HL-60 (cell line): ENCODE measurements around the gene CLCN4.

ENCODE experiments used
- DNase-seq, 2 experiments: peaks; one replicate each; pipeline ENCODE4 v3.0.0-alpha.2; 2010 to 2020; ENCODE audit warnings: low read depth in 1 of 2, low spot score in 1 of 2
- H3K27ac ChIP-seq: fragments of 250-450 bp; sonication (Bioruptor Pico); replicated peaks from 2 replicates; pipeline ENCODE4 v1.5.1; 2020; ENCODE audit warnings: mild to moderate bottlenecking, moderate library complexity
- H3K27me3 ChIP-seq: fragments of 250-450 bp; sonication (Bioruptor Pico); 2 replicates; pipeline ENCODE4 v1.5.1; 2021; ENCODE audit warnings: mild to moderate bottlenecking, moderate library complexity; ENCODE audit not compliant: insufficient read depth, poor library complexity, severe bottlenecking
- H3K4me3 ChIP-seq: replicated peaks from 2 replicates; pipeline ENCODE4 v1.5.1; 2011; ENCODE audit warnings: mild to moderate bottlenecking, control low read depth, low read length; ENCODE audit not compliant: insufficient read depth
- CTCF ChIP-seq: IDR thresholded peaks from one replicate; pipeline ENCODE4 v1.5.1; 2011; ENCODE audit warnings: low read length, control low read depth, inconsistent platforms; ENCODE audit not compliant: insufficient read depth
- GABPA ChIP-seq: IDR thresholded peaks from 2 replicates; pipeline ENCODE4 v1.6.1; 2012; ENCODE audit warnings: low read depth
- POLR2AphosphoS5 ChIP-seq: IDR thresholded peaks from 2 replicates; pipeline ENCODE4 v1.6.1; 2012; ENCODE audit warnings: low read depth
- REST ChIP-seq: IDR thresholded peaks from 2 replicates; pipeline ENCODE4 v1.6.1; 2012; ENCODE audit warnings: low read depth; ENCODE audit not compliant: insufficient replicate concordance
- SPI1 ChIP-seq: IDR thresholded peaks from 2 replicates; pipeline ENCODE4 v1.6.1; 2012; ENCODE audit warnings: low read depth, mild to moderate bottlenecking, borderline replicate concordance

CLCN4 gene

GRCh38 chrX:10233173-10233572, 76.4 kb downstream of the CLCN4 start:
- H3K4me3 ChIP-seq, result no peak overlapping the region
- peaks cover 3% of the 10 kb centered on the region for H3K27me3 ChIP-seq
- no peak for DNase-seq
- H3K27ac ChIP-seq, result no peak overlapping the region
- no peak for TF ChIP-seq REST
- TF ChIP-seq POLR2AphosphoS5, result no peak
- TF ChIP-seq GABPA, result no peak
- no peak for TF ChIP-seq SPI1

- no peak overlapping the region for H3K4me3 ChIP-seq
- no peak overlapping the region for H3K27ac ChIP-seq
- peaks cover 3% of the 10 kb centered on the region for H3K27me3 ChIP-seq
- no peak for TF ChIP-seq SPI1
- no peak for TF ChIP-seq GABPA
- TF ChIP-seq REST, result no peak
- TF ChIP-seq POLR2AphosphoS5, result no peak
- TF ChIP-seq CTCF, result no peak
- no peak for DNase-seq
These were observed 76.9 kb downstream of the CLCN4 start for GRCh38 chrX:10233696-10234095.

GRCh38 chrX:10235851-10236250, 79.1 kb downstream of the CLCN4 start:
- TF ChIP-seq CTCF (no peak), GABPA (no peak), POLR2AphosphoS5 (no peak), REST (no peak), SPI1 (no peak)
- no peak overlapping the region for H3K27ac ChIP-seq
- H3K4me3 ChIP-seq, result no peak overlapping the region
- peaks cover 3% of the 10 kb centered on the region for H3K27me3 ChIP-seq
- no peak for DNase-seq

- TF ChIP-seq GABPA (no peak), REST (no peak), POLR2AphosphoS5 (no peak), SPI1 (no peak), CTCF (no peak)
- Histone ChIP-seq H3K27ac (no peak overlapping the region), H3K4me3 (no peak overlapping the region), H3K27me3 (no peaks in the 10 kb centered on the region)
- DNase-seq, result no peak
These were observed 80.5 kb downstream of the CLCN4 start for GRCh38 chrX:10237241-10237640.
